Spleen (tissue), 11 donors: ENCODE results near the gene ENPEP. TPM values are rescaled to one million over a fixed set of nuclear protein-coding genes. Genes with fewer than 3 reads are reported as not detected.
A peak's percentile ranks its signal among the peaks of the same experiment; 100 is the strongest.

Experiments
- DNase-seq: peaks from one replicate; pipeline ENCODE4 v3.0.0-alpha.2; 2020
- H3K27ac ChIP-seq, 8 donors: fragments of 200-600 bp; sonication (generic) in 7 of 8; 1 replicate in 4 of 8; 2 replicates in 4 of 8; pipeline versions ENCODE4 v1.5.0 to v1.8.0; 2016 to 2021; ENCODE audit warnings: inconsistent platforms in 4 of 8, mild to moderate bottlenecking in 4 of 8, moderate library complexity in 1 of 8
- H3K27me3 ChIP-seq, 7 donors: fragments of 200-600 bp; sonication (generic) in 6 of 7; replicated peaks in 1 of 7; 1 replicate in 4 of 7; 2 replicates in 3 of 7; pipeline versions ENCODE4 v1.5.0 to v1.8.0; 2016 to 2021; ENCODE audit warnings: inconsistent platforms in 3 of 7, mild to moderate bottlenecking in 1 of 7
- H3K36me3 ChIP-seq, 6 donors: fragments of 200-600 bp; sonication (generic) in 5 of 6; 1 replicate in 4 of 6; 2 replicates in 2 of 6; pipeline versions ENCODE4 v1.5.0 to v1.8.0; 2016 to 2021; ENCODE audit warnings: inconsistent platforms in 2 of 6
- H3K4me1 ChIP-seq, 6 donors: fragments of 200-600 bp; sonication (generic) in 5 of 6; 1 replicate in 3 of 6; 2 replicates in 3 of 6; pipeline versions ENCODE4 v1.5.0 to v1.8.0; 2016 to 2021; ENCODE audit warnings: inconsistent platforms in 3 of 6
- H3K4me3 ChIP-seq, 8 donors: fragments of 200-600 bp; sonication (generic) in 7 of 8; 1 replicate in 4 of 8; 2 replicates in 4 of 8; pipeline versions ENCODE4 v1.5.0 to v1.8.0; 2016 to 2021; ENCODE audit warnings: inconsistent platforms in 4 of 8, mild to moderate bottlenecking in 4 of 8, moderate library complexity in 2 of 8
- H3K9me3 ChIP-seq, 8 donors: fragments of 200-600 bp; sonication (generic) in 7 of 8; 1 replicate in 4 of 8; 2 replicates in 4 of 8; pipeline versions ENCODE4 v1.5.0 to v1.8.0; 2016 to 2021; ENCODE audit warnings: inconsistent platforms in 4 of 8
- CTCF ChIP-seq, 11 experiments: fragments of 200-600 bp in 7 of 11; fragments of 450-650 bp in 4 of 11; sonication (generic) in 4 of 11; IDR thresholded peaks in 8 of 11; conservative IDR thresholded peaks in 3 of 11; 1 replicate in 7 of 11; 2 replicates in 4 of 11; pipeline versions ENCODE4 v1.4.0 to v1.8.0; 2016 to 2021; ENCODE audit warnings: antibody characterized with exemption in 11 of 11, inconsistent platforms in 4 of 11, mild to moderate bottlenecking in 1 of 11
- POLR2A ChIP-seq, 3 donors: fragments of 450-650 bp; IDR thresholded peaks; one replicate each; pipeline ENCODE4 v1.5.1; 2017; ENCODE audit warnings: antibody characterized with exemption in 3 of 3, mild to moderate bottlenecking in 1 of 3
- POLR2AphosphoS5 ChIP-seq, 3 donors: sonication (generic); formaldehyde crosslinking; IDR thresholded peaks; one replicate each; pipeline ENCODE4 v1.5.1; 2017; ENCODE audit warnings: antibody characterized with exemption in 3 of 3
- whole genome bisulfite sequencing, 5 donors: extraction: QIAGEN DNeasy Blood & Tissue Kit in 3 of 5; methylation state at CpG; one replicate each; pipeline versions ENCODE4 v1.1.5 to v1.1.7; 2013 to 2018; 5-methylcytosine and 5-hydroxymethylcytosine counted together
- intact Hi-C: fragments of 100-400 bp; cut with DNase I; formaldehyde crosslinking; loops from one replicate; pipeline ENCODE4 v1.15.0; 2023; ENCODE audit warnings: low total_unique reads
- polyA plus RNA-seq, 3 donors: library from polyadenylated mRNA; stranded (reverse); fragments of 200-250 nt; gene quantifications; one replicate each; pipeline ENCODE4 v1.2.1, GENCODE V29; 2013
- total RNA-seq, 7 donors: library from RNA; depleted of rRNA in 3 of 7; stranded (reverse); fragments of >200 nt in 3 of 7; fragmentation: NEBNext Ultra II Directional in 4 of 7; extraction: Animal tissue kit (Norgen Biotek cat#: 25700) in 4 of 7; gene quantifications; one replicate each; pipeline versions ENCODE4 v1.1.0 to v1.2.1, GENCODE V29; 2016 to 2021
- donor health status: healthy with polysubstance abuse.
- donor health status: DM: no; HTN: no; CAD: no; lungs with moderate emphysema.
- donor health status: DM: no; HTN: no; CAD: no.
- donor health status: Bipolar disorder and iron deficiency.
- donor health status: healthy.
- donor health status: DM: no; HTN: no; CAD: no.
- donor health status: DM: yes; HTN: yes; CAD: no.

ENPEP gene
- total and polyA plus RNA-seq, 10 donors, result 1.8 to 48.3 (median 30.3) TPM

GRCh38 chr4:110512901-110513300 lies 36.9 kb downstream of the ENPEP start:
- Histone ChIP-seq H3K4me3 (no peak overlapping the region), H3K36me3 (no peaks in the 10 kb centered on the region), H3K27me3 (no peaks in the 10 kb centered on the region), H3K27ac (no peak overlapping the region), H3K4me1 (peaks cover 0 to 21% (median 10%) of the 10 kb centered on the region in 6 donors), H3K9me3 (no peaks in the 10 kb centered on the region)
- intact Hi-C loops, result loop anchor here (5.0 to 10.0 kb wide), 2 partner anchors 198 to 506 kb away; no protein-coding TSS in a partner anchor
- TF ChIP-seq CTCF (IDR thresholded peaks at IDR 0.05 in 8 of 11, conservative IDR thresholded peaks at IDR 0.05 in 3 of 11), result no peak
- no peak for TF ChIP-seq POLR2AphosphoS5 (IDR thresholded peaks at IDR 0.05)
- TF ChIP-seq POLR2A (IDR thresholded peaks at IDR 0.05), result no peak
- 70 to 75% (median 74%) methylated on average over 3 of the region's 3 CpGs for WGBS, 5 donors
- DNase-seq, result no peak

DNA sequence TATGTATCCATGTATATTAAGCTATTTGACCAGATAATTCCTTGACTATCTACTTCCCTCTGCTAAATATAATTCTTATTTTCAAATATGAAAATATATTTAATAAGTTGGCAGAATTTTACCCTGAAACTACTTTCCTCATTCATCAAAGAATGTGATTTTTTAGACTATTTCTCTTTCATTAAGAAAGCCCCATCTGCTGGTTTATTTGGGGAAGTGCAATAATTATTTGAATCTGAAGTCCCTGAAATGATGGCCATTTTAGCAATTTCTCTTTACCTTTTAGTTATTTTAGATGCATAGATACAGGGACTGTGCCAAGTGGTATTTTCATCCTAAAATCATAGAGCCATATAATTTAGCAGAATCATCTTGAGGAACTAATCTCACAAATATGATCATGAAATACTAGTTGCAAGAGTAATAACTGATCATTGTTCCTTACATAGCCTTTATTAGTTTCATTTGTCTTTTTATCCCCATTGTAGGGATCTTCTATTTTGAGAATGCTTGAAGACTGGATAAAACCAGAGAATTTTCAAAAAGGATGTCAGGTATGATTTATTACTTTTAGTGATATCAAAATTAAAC lies 39.0 kb downstream of the ENPEP start:
- Histone ChIP-seq H3K9me3 (no peaks in the 10 kb centered on the region), H3K4me1 (peaks cover 0 to 21% (median 10%) of the 10 kb centered on the region in 6 donors), H3K27ac (peak overlapping the region in 3 of 8 donors; percentile 78 to 83 (median 80)), H3K27me3 (no peaks in the 10 kb centered on the region), H3K4me3 (no peak overlapping the region), H3K36me3 (peaks cover 0 to under 1% (median 0%) of the 10 kb centered on the region in 6 donors)
- TF ChIP-seq POLR2AphosphoS5 (IDR thresholded peaks at IDR 0.05), result no peak
- no peak for TF ChIP-seq POLR2A (IDR thresholded peaks at IDR 0.05)
- TF ChIP-seq CTCF (IDR thresholded peaks at IDR 0.05 in 8 of 11, conservative IDR thresholded peaks at IDR 0.05 in 3 of 11), result peak; percentile 15 to 72 (median 62)
- intact Hi-C loops, result loop anchor here (5.0 to 10.0 kb wide), 3 partner anchors 200 to 518 kb away; no protein-coding TSS in a partner anchor
- no peak for DNase-seq

DNA sequence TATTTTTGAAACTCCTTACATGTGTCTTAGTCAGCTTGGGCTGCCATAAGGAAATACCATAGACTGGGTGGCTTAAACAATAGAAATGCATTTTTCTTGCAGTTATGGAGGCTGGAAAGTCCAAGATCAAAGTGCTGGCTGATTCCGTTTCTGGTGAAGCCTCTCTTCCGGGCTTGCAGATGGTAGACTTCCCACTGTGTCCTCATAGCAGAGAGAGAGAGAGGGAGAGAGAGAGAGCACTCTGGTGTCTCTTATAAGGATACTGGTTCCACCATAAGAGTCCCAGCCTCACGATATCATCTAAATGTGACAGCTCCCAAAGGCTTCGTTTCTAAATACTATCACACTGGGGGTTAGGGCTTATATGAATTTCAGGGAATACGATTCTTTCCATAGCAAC lies 39.7 kb downstream of the ENPEP start:
- Histone ChIP-seq H3K27ac (peak overlapping the region in 7 of 8 donors; percentile 53 to 83 (median 77)), H3K36me3 (peaks cover 0 to 7% (median 0%) of the 10 kb centered on the region in 6 donors), H3K4me1 (peaks cover 0 to 21% (median 10%) of the 10 kb centered on the region in 6 donors), H3K9me3 (no peaks in the 10 kb centered on the region), H3K4me3 (peak overlapping the region in 7 of 8 donors; percentile 29 to 73 (median 46)), H3K27me3 (no peaks in the 10 kb centered on the region)
- WGBS, 5 donors, result 42 to 63% (median 49%) methylated on average over 5 of the region's 5 CpGs
- TF ChIP-seq POLR2AphosphoS5 (IDR thresholded peaks at IDR 0.05) (no peak), CTCF (IDR thresholded peaks at IDR 0.05 in 8 of 11, conservative IDR thresholded peaks at IDR 0.05 in 3 of 11) (no peak), POLR2A (IDR thresholded peaks at IDR 0.05) (no peak)
- DNase-seq, result no peak
- intact Hi-C loops, result loop anchor here (5.0 to 10.0 kb wide), 2 partner anchors 201 to 518 kb away; no protein-coding TSS in a partner anchor
